ENCODE measurements around the gene SLC38A5. TPM values are rescaled to one million over a fixed set of nuclear protein-coding genes. Genes with fewer than 3 reads are reported as not detected.

The SLC38A5 gene
- total and polyA plus RNA-seq, 2 donors (not counting 1 experiment from before 2014, with no cell fraction given): 8.3 to 21.5 TPM

- H3K9ac ChIP-seq (ENCODE audit: insufficient read depth, low read length): no peak overlapping the region
- no peaks in the 10 kb centered on the region for H3K27me3 ChIP-seq (ENCODE audit: control insufficient read depth, insufficient read depth, low read length)
- no peak for DNase-seq (ENCODE audit: low read depth in 2 of 2)
- no peak for TF ChIP-seq EZH2 (IDR thresholded peaks at IDR 0.05; ENCODE audit: low read length, missing control alignments)
- TF ChIP-seq, protein P1, sequence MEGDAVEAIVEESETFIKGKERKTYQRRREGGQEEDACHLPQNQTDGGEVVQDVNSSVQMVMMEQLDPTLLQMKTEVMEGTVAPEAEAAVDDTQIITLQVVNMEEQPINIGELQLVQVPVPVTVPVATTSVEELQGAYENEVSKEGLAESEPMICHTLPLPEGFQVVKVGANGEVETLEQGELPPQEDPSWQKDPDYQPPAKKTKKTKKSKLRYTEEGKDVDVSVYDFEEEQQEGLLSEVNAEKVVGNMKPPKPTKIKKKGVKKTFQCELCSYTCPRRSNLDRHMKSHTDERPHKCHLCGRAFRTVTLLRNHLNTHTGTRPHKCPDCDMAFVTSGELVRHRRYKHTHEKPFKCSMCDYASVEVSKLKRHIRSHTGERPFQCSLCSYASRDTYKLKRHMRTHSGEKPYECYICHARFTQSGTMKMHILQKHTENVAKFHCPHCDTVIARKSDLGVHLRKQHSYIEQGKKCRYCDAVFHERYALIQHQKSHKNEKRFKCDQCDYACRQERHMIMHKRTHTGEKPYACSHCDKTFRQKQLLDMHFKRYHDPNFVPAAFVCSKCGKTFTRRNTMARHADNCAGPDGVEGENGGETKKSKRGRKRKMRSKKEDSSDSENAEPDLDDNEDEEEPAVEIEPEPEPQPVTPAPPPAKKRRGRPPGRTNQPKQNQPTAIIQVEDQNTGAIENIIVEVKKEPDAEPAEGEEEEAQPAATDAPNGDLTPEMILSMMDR (conservative IDR thresholded peaks at IDR 0.05 in 1 of 2, IDR thresholded peaks at IDR 0.05 in 1 of 2; ENCODE audit: low read depth in 1 of 2, low read length in 2 of 2): no peak
- no peaks in the 10 kb centered on the region for H3K79me2 ChIP-seq (ENCODE audit: control insufficient read depth, insufficient read depth, low read length)
- H3K36me3 ChIP-seq (ENCODE audit: control insufficient read depth, insufficient read depth, low read length): no peaks in the 10 kb centered on the region
- H3K4me1 ChIP-seq (ENCODE audit: control insufficient read depth, extremely low read depth, insufficient read depth, low read length): no peaks in the 10 kb centered on the region
- no peak overlapping the region for H2AFZ ChIP-seq (ENCODE audit: low read length)
- H3K4me3 ChIP-seq (replicated peaks in 1 of 4; ENCODE audit: control extremely low read depth in 1 of 4, insufficient read depth in 1 of 4, low read depth in 3 of 4, low read length in 4 of 4): no peak overlapping the region
- no peak overlapping the region for H3K4me2 ChIP-seq (ENCODE audit: extremely low read depth, insufficient read depth, low read length)
- H4K20me1 ChIP-seq (ENCODE audit: control insufficient read depth, extremely low read depth, insufficient read depth, low read length): no peaks in the 10 kb centered on the region
- H3K27ac ChIP-seq (ENCODE audit: insufficient read depth, low read length): no peak overlapping the region
- no peaks in the 10 kb centered on the region for H3K9me3 ChIP-seq (ENCODE audit: control insufficient read depth, insufficient read depth, low read depth, low read length)
Measured at GRCh38 chrX:48504261-48504660, 34.2 kb upstream of the SLC38A5 start.

DNA sequence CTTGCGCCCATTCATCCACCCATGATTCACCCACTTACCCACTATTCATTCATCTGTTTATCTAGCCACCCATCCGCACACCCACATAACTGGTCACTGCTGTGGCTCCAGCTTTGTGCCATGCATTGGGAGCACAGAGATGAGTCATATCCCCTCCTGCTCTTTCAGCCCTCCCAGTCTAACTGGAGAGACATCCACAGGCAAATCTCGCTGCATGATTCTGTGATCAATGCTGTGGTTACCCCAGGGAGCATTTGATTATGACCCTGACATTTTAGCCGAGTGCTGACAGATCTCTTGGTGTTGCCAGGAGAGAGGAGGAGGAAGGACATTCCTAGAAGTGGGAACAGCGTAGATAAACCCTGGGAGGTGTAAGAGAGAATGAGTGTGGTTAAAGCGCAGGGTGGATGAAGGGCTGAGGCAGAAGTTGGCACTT is 28.3 kb upstream of the SLC38A5 start:
- no peak overlapping the region for H3K4me3 ChIP-seq (replicated peaks in 1 of 4; ENCODE audit: control extremely low read depth in 1 of 4, insufficient read depth in 1 of 4, low read depth in 3 of 4, low read length in 4 of 4)
- H3K27me3 ChIP-seq (ENCODE audit: control insufficient read depth, insufficient read depth, low read length): no peaks in the 10 kb centered on the region
- peak; percentile 39 to 90 for DNase-seq (ENCODE audit: low read depth in 2 of 2)
- H3K4me1 ChIP-seq (ENCODE audit: control insufficient read depth, extremely low read depth, insufficient read depth, low read length): peaks cover 2% of the 10 kb centered on the region
- H3K9me3 ChIP-seq (ENCODE audit: control insufficient read depth, insufficient read depth, low read depth, low read length): no peaks in the 10 kb centered on the region
- TF ChIP-seq, protein P1 (conservative IDR thresholded peaks at IDR 0.05 in 1 of 2, IDR thresholded peaks at IDR 0.05 in 1 of 2; ENCODE audit: low read depth in 1 of 2, low read length in 2 of 2): no peak
- no peak for TF ChIP-seq EZH2 (IDR thresholded peaks at IDR 0.05; ENCODE audit: low read length, missing control alignments)
- H3K27ac ChIP-seq (ENCODE audit: insufficient read depth, low read length): no peak overlapping the region
- no peak overlapping the region for H3K9ac ChIP-seq (ENCODE audit: insufficient read depth, low read length)
- no peaks in the 10 kb centered on the region for H3K79me2 ChIP-seq (ENCODE audit: control insufficient read depth, insufficient read depth, low read length)
- no peaks in the 10 kb centered on the region for H3K36me3 ChIP-seq (ENCODE audit: control insufficient read depth, insufficient read depth, low read length)
- no peak overlapping the region for H3K4me2 ChIP-seq (ENCODE audit: extremely low read depth, insufficient read depth, low read length)
- H4K20me1 ChIP-seq (ENCODE audit: control insufficient read depth, extremely low read depth, insufficient read depth, low read length): no peaks in the 10 kb centered on the region
- H2AFZ ChIP-seq (ENCODE audit: low read length): no peak overlapping the region

GRCh38 chrX:48497871-48498270 is 27.8 kb upstream of the SLC38A5 start:
- H3K36me3 ChIP-seq (ENCODE audit: control insufficient read depth, insufficient read depth, low read length): no peaks in the 10 kb centered on the region
- no peaks in the 10 kb centered on the region for H3K27me3 ChIP-seq (ENCODE audit: control insufficient read depth, insufficient read depth, low read length)
- H3K9me3 ChIP-seq (ENCODE audit: control insufficient read depth, insufficient read depth, low read depth, low read length): no peaks in the 10 kb centered on the region
- no peak for DNase-seq (ENCODE audit: low read depth in 2 of 2)
- H3K4me3 ChIP-seq (replicated peaks in 1 of 4; ENCODE audit: control extremely low read depth in 1 of 4, insufficient read depth in 1 of 4, low read depth in 3 of 4, low read length in 4 of 4): no peak overlapping the region
- H3K27ac ChIP-seq (ENCODE audit: insufficient read depth, low read length): peak overlapping the region; percentile 41
- TF ChIP-seq, protein P1 (conservative IDR thresholded peaks at IDR 0.05 in 1 of 2, IDR thresholded peaks at IDR 0.05 in 1 of 2; ENCODE audit: low read depth in 1 of 2, low read length in 2 of 2): no peak
- no peak for TF ChIP-seq EZH2 (IDR thresholded peaks at IDR 0.05; ENCODE audit: low read length, missing control alignments)
- peaks cover 2% of the 10 kb centered on the region for H3K4me1 ChIP-seq (ENCODE audit: control insufficient read depth, extremely low read depth, insufficient read depth, low read length)
- H4K20me1 ChIP-seq (ENCODE audit: control insufficient read depth, extremely low read depth, insufficient read depth, low read length): no peaks in the 10 kb centered on the region
- H3K9ac ChIP-seq (ENCODE audit: insufficient read depth, low read length): no peak overlapping the region
- no peak overlapping the region for H2AFZ ChIP-seq (ENCODE audit: low read length)
- H3K4me2 ChIP-seq (ENCODE audit: extremely low read depth, insufficient read depth, low read length): no peak overlapping the region
- H3K79me2 ChIP-seq (ENCODE audit: control insufficient read depth, insufficient read depth, low read length): no peaks in the 10 kb centered on the region
